Stomach smooth muscle (tissue), 2 donors: ENCODE measurements around the gene SMYD2.

Experiments
- H3K27ac ChIP-seq: one replicate; pipeline ENCODE4 v1.7.0; 2013; ENCODE audit warnings: mild to moderate bottlenecking, low read length, inconsistent platforms
- H3K27me3 ChIP-seq, 2 donors: one replicate each; pipeline ENCODE4 v1.7.0; 2013; ENCODE audit warnings: low read length in 2 of 2; ENCODE audit not compliant: insufficient read depth in 2 of 2, control insufficient read depth in 1 of 2
- H3K36me3 ChIP-seq, 2 donors: one replicate each; pipeline ENCODE4 v1.7.0; 2013; ENCODE audit warnings: low read length in 2 of 2; ENCODE audit not compliant: control insufficient read depth in 2 of 2, insufficient read depth in 2 of 2
- H3K4me1 ChIP-seq: one replicate; pipeline ENCODE4 v1.7.0; 2013; ENCODE audit warnings: low read length; ENCODE audit not compliant: control insufficient read depth, insufficient read depth
- H3K4me3 ChIP-seq, 2 donors: one replicate each; pipeline ENCODE4 v1.7.0; 2013; ENCODE audit warnings: low read length in 2 of 2
- H3K9ac ChIP-seq, 2 donors: one replicate each; pipeline ENCODE4 v1.7.0; 2013; ENCODE audit warnings: low read length in 2 of 2, mild to moderate bottlenecking in 1 of 2
- H3K9me3 ChIP-seq, 2 donors: one replicate each; pipeline ENCODE4 v1.7.0; 2013; ENCODE audit warnings: low read length in 2 of 2; ENCODE audit not compliant: control insufficient read depth in 2 of 2
- donor health status: healthy.
- donor health status: Pancreatic carcinoma.

The SMYD2 gene

GRCh38 chr1:214383381-214384372, 102.7 kb downstream of the SMYD2 start:
- Histone ChIP-seq H3K9me3 (no peaks in the 10 kb centered on the region), H3K4me3 (no peak overlapping the region), H3K4me1 (peaks cover 3% of the 10 kb centered on the region), H3K9ac (no peak overlapping the region), H3K36me3 (peaks cover 17 to 19% of the 10 kb centered on the region in 2 donors), H3K27me3 (no peaks in the 10 kb centered on the region), H3K27ac (no peak overlapping the region)

- no peaks in the 10 kb centered on the region for H3K9me3 ChIP-seq
- peaks cover 11 to 17% of the 10 kb centered on the region in 2 donors for H3K36me3 ChIP-seq
- H3K4me3 ChIP-seq: no peak overlapping the region
- no peak overlapping the region for H3K9ac ChIP-seq
- no peaks in the 10 kb centered on the region for H3K27me3 ChIP-seq
- no peak overlapping the region for H3K27ac ChIP-seq
- peaks cover 3% of the 10 kb centered on the region for H3K4me1 ChIP-seq
Measured at GRCh38 chr1:214384373-214385079, 103.6 kb downstream of the SMYD2 start.

- Histone ChIP-seq H3K27me3 (no peaks in the 10 kb centered on the region), H3K4me1 (peaks cover 3% of the 10 kb centered on the region), H3K9me3 (no peaks in the 10 kb centered on the region), H3K4me3 (no peak overlapping the region), H3K36me3 (peaks cover 10 to 17% of the 10 kb centered on the region in 2 donors), H3K27ac (no peak overlapping the region), H3K9ac (no peak overlapping the region)
Measured at GRCh38 chr1:214385428-214385827, 104.5 kb downstream of the SMYD2 start.

- Histone ChIP-seq H3K36me3 (peaks cover 10 to 21% of the 10 kb centered on the region in 2 donors), H3K4me1 (no peaks in the 10 kb centered on the region), H3K27ac (no peak overlapping the region), H3K9ac (no peak overlapping the region), H3K4me3 (no peak overlapping the region), H3K9me3 (no peaks in the 10 kb centered on the region), H3K27me3 (no peaks in the 10 kb centered on the region)
Measured at GRCh38 chr1:214386333-214386732, 105.4 kb downstream of the SMYD2 start.
